Activated B cell treated with CpG ODN at 0.5 μM for 24 hours (primary cell): ENCODE results near the gene PPP3R1. TPM values are rescaled to one million over a fixed set of nuclear protein-coding genes. Genes with fewer than 3 reads are reported as not detected.

Experiments used
- ATAC-seq: fragments of 200-7000 bp; cut with Tn5 transposase; one replicate; pipeline ENCODE4 v1.10.0; 2021; ENCODE audit warnings: low read depth, mild to moderate bottlenecking, moderate library complexity
- CTCF ChIA-PET: fragments of 350-600 bp; sonication (Branson Sonifier 250); formaldehyde crosslinking; loops from one replicate; lab custom pipeline; 2021; ENCODE audit warnings: antibody characterized with exemption; lab: Charles Lee
- POLR2A ChIA-PET: fragments of 350-600 bp; sonication (Branson Sonifier 250); formaldehyde crosslinking; loops from one replicate; lab custom pipeline; 2021; ENCODE audit warnings: antibody characterized with exemption; lab: Charles Lee
- DNase-seq: peaks from one replicate; pipeline ENCODE4 v3.0.0; 2022
- H3K27ac Mint-ChIP-seq: one replicate; pipeline ENCODE4 v1.8.0; 2020; ENCODE audit warnings: mixed read lengths
- H3K27me3 Mint-ChIP-seq: one replicate; pipeline ENCODE4 v1.8.0; 2021; ENCODE audit warnings: mixed read lengths
- H3K36me3 Mint-ChIP-seq: one replicate; pipeline ENCODE4 v1.8.0; 2021; ENCODE audit warnings: low read depth, mixed read lengths
- H3K4me1 Mint-ChIP-seq: one replicate; pipeline ENCODE4 v1.8.0; 2021; ENCODE audit warnings: mixed read lengths
- H3K4me3 Mint-ChIP-seq: one replicate; pipeline ENCODE4 v1.8.0; 2020; ENCODE audit warnings: mild to moderate bottlenecking, mixed read lengths
- H3K9me3 Mint-ChIP-seq: one replicate; pipeline ENCODE4 v1.8.0; 2020; ENCODE audit warnings: mixed read lengths
- intact Hi-C: fragments of 100-400 bp; cut with micrococcal nuclease; formaldehyde crosslinking; loops from one replicate; pipeline ENCODE4 v1.15.1; 2024
- total RNA-seq: library from RNA; stranded (reverse); gene quantifications from 2 replicates; pipeline ENCODE4 v1.2.3, GENCODE V29; 2022
- TF ChIP-seq, protein P1 (sequence below): fragments of 200-600 bp; IDR thresholded peaks from one replicate; pipeline ENCODE4 v1.8.0; 2022; ENCODE audit warnings: antibody characterized with exemption, mild to moderate bottlenecking

The PPP3R1 gene
- total RNA-seq, 1 donor from 2014 or later, result 53.5 TPM

DNA sequence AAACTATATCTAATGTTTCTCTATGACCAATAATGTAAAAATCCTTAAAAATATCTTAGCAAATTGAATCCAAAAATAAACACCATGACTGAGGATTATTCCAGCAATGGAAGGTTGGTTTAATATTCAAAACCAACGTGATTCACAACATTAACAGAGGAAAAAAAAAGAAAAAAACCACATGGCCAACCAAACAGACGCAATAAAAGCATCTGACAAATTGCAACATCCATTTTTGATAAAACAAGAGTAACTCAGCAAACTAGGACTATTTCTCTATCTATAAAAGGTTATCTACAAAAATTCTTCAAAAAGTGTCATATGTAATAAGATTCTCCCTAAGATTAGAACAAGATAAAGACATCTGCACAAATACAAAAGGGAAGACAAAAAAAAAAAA lies 28.9 kb downstream of the PPP3R1 start:
- Mint-ChIP-seq H3K9me3 (no peaks in the 10 kb centered on the region), H3K4me1 (peaks cover 95% of the 10 kb centered on the region), H3K27ac (no peak overlapping the region), H3K4me3 (no peak overlapping the region), H3K27me3 (no peaks in the 10 kb centered on the region), H3K36me3 (peaks cover 38% of the 10 kb centered on the region)
- ChIA-PET CTCF (no interaction called here), POLR2A (interaction anchor here (0.6 kb wide), 1 partner anchor 553 kb away, joined by 6 read pairs; no protein-coding TSS in a partner anchor)
- ATAC-seq (no peak), DNase-seq (no peak)
- intact Hi-C loops, result no loop called here
- TF ChIP-seq, protein P1, sequence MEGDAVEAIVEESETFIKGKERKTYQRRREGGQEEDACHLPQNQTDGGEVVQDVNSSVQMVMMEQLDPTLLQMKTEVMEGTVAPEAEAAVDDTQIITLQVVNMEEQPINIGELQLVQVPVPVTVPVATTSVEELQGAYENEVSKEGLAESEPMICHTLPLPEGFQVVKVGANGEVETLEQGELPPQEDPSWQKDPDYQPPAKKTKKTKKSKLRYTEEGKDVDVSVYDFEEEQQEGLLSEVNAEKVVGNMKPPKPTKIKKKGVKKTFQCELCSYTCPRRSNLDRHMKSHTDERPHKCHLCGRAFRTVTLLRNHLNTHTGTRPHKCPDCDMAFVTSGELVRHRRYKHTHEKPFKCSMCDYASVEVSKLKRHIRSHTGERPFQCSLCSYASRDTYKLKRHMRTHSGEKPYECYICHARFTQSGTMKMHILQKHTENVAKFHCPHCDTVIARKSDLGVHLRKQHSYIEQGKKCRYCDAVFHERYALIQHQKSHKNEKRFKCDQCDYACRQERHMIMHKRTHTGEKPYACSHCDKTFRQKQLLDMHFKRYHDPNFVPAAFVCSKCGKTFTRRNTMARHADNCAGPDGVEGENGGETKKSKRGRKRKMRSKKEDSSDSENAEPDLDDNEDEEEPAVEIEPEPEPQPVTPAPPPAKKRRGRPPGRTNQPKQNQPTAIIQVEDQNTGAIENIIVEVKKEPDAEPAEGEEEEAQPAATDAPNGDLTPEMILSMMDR, result no peak

DNA sequence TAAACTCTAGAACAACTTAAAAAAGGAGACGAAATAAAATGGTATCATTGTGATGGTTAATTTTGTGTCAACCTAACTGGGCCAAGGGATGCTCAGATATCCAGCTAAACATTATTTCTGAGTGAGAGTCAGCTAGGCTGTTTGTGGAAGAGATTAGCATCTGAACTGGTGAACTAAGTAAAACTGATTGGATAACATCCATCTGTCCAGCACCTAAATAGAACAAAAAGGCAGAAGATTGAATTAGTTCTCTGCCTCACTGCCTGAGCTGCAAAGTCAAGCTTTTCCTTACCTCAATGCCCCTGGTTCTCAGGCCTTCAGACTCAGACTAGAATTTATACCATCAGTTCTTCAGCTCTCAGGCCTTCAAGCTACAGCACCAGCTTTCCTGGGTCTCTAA lies 30.0 kb downstream of the PPP3R1 start:
- TF ChIP-seq, protein P1, result no peak
- Mint-ChIP-seq H3K9me3 (no peaks in the 10 kb centered on the region), H3K4me3 (no peak overlapping the region), H3K36me3 (peaks cover 38% of the 10 kb centered on the region), H3K27ac (no peak overlapping the region), H3K4me1 (peaks cover 94% of the 10 kb centered on the region), H3K27me3 (no peaks in the 10 kb centered on the region)
- DNase-seq (no peak), ATAC-seq (no peak)
- ChIA-PET POLR2A (interaction anchor here (0.5 kb wide), 1 partner anchor 843 kb away, joined by 8 read pairs; no protein-coding TSS in a partner anchor), CTCF (interaction anchor here (0.7 to 1.5 kb wide), 3 partner anchors 26 to 143 kb away, joined by 3 to 8 read pairs (median 3); partner anchors contain the start of gene PLEK)
- intact Hi-C loops, result no loop called here

DNA sequence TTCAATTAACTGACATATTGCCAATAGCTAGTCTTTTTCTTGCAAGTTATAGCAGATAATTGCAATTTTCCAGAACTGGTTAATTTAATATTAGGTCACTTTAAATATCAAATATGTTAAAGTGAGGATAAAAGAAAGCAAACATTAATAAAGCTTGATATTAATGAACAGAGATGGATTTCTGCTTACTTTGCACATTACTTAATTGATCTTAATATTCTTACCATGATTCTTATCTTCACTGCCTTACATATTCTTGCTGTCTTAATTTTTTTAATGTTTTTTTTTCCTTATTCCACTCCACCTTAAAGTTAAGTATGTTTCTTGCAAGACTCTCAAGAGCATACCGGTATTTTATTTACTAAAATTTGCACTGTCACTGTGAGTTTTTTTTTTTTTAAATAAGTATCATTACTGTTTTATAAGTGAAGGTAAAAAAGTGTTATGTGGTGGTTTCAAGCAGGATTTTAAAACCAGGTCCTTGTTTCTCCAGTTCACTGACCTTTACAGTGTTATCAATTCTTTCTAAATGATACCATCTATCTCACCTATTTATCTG lies 33.9 kb downstream of the PPP3R1 start:
- ChIA-PET CTCF (interaction anchor here (1.3 to 2.1 kb wide), 2 partner anchors 22 to 26 kb away, joined by 4 to 12 read pairs; no protein-coding TSS in a partner anchor), POLR2A (interaction anchor here (0.7 kb wide), 1 partner anchor 28 kb away, joined by 3 read pairs; no protein-coding TSS in a partner anchor)
- ATAC-seq, result no peak
- TF ChIP-seq, protein P1, result no peak
- H3K36me3 Mint-ChIP-seq, result peaks cover 49% of the 10 kb centered on the region
- H3K9me3 Mint-ChIP-seq, result no peaks in the 10 kb centered on the region
- H3K4me3 Mint-ChIP-seq, result peak overlapping the region; percentile 17
- no peak for DNase-seq
- H3K27ac Mint-ChIP-seq, result peak overlapping the region; percentile 37
- intact Hi-C loops, result no loop called here
- H3K4me1 Mint-ChIP-seq, result peaks cover 86% of the 10 kb centered on the region
- H3K27me3 Mint-ChIP-seq, result no peaks in the 10 kb centered on the region

DNA sequence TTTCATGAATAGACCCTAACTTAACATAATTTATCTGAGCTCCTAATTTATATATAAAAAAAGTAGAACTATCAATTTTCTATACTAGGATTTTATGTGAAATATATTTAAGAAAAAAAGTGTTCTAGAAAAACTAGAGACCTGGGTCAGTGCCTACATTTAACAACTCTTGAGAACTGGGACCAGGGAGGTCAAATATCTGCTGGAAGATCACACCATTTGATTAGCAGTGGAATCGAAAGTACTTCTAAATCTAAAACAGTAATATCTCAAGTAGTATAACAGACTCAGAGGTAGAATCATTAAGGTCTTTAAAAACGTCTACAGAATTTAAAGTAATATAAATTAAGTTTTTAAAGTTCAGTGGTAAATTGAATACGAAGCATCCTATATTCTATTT lies 34.6 kb downstream of the PPP3R1 start:
- TF ChIP-seq, protein P1, result no peak
- Mint-ChIP-seq H3K27me3 (no peaks in the 10 kb centered on the region), H3K27ac (no peak overlapping the region), H3K4me3 (no peak overlapping the region), H3K4me1 (peaks cover 85% of the 10 kb centered on the region), H3K9me3 (no peaks in the 10 kb centered on the region), H3K36me3 (peaks cover 54% of the 10 kb centered on the region)
- intact Hi-C loops, result no loop called here
- DNase-seq (no peak), ATAC-seq (no peak)
- CTCF ChIA-PET, result interaction anchor here (1.3 kb wide), 1 partner anchor 27 kb away, joined by 4 read pairs; no protein-coding TSS in a partner anchor
- POLR2A ChIA-PET, result no interaction called here

DNA sequence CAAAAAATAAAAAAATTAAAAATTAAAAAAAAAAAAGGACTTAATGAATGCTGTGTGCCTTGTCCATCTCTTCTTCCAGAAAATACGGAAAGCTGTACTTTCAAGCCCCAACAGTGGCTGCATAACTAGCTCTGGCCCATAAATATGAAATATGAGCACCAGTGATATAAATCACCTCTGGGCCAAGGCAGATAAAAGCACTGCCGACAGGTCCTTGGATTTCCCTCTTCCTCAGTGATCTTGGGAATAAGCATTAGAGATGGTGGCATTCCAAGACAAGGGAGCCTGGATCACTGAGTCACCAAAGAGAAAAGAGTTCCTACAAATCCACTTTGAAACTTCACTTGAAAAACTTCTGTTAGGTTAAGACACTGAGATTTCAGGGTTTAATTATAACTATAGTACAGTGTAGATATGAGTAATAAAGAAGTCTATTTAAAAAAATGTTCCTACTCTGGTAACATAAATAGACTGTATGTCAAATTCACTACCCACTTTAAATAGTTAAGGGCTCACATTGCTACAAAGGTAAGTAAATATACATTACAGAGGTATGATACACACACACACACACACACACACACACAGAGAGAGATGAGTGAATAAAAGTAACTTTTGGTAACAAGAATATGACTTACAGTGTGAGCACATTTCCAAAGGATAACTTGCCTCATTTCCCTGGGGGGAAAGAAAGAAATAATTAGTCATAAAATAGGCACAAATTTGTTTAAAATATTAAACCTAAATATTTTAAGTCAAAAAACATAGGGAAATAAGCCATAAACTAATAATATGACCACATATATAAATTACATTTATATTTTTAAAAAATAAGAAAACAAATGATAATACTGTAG lies 35.6 kb downstream of the PPP3R1 start:
- H3K4me3 Mint-ChIP-seq, result no peak overlapping the region
- H3K4me1 Mint-ChIP-seq, result peaks cover 86% of the 10 kb centered on the region
- H3K9me3 Mint-ChIP-seq, result no peaks in the 10 kb centered on the region
- DNase-seq, result no peak
- H3K27me3 Mint-ChIP-seq, result no peaks in the 10 kb centered on the region
- ATAC-seq, result no peak
- CTCF ChIA-PET, result interaction anchor here (1.0 kb wide), 1 partner anchor 21 kb away, joined by 3 read pairs; no protein-coding TSS in a partner anchor
- H3K36me3 Mint-ChIP-seq, result peaks cover 54% of the 10 kb centered on the region
- POLR2A ChIA-PET, result no interaction called here
- TF ChIP-seq, protein P1, result no peak
- intact Hi-C loops, result no loop called here
- H3K27ac Mint-ChIP-seq, result peak overlapping the region; percentile 12
